COR-L47 (cell line): Measurements from ENCODE around the gene ANOS1.
"Not testable (repeated sequence)": the region's sequence is repeated elsewhere in the genome, so short reads cannot be mapped to it uniquely, and the experiment has no call there.

Experiments used
- DNase-seq: peaks from one replicate; lab custom pipeline; 2025; lab: John Stamatoyannopoulos, UW

The ANOS1 gene

DNA sequence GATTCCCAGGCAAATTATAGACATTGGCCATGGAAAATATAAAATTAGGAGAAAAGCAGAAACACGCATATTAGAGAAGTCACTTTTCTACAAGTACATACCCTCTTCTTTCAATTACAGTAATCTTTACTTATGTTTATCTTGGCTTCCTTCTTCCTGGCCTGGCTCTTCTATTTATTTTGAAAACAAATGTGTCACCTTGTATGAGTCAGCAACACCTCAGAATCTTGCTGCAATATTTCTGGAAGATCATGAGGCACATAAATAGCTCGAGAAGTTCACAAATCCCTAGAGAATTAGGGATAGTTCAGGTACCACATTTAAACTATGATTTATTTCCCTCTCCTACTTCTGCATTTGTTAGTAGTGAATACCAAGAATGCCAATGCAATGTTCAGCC is 124.6 kb downstream of the ANOS1 start:
- no peak for DNase-seq

DNA sequence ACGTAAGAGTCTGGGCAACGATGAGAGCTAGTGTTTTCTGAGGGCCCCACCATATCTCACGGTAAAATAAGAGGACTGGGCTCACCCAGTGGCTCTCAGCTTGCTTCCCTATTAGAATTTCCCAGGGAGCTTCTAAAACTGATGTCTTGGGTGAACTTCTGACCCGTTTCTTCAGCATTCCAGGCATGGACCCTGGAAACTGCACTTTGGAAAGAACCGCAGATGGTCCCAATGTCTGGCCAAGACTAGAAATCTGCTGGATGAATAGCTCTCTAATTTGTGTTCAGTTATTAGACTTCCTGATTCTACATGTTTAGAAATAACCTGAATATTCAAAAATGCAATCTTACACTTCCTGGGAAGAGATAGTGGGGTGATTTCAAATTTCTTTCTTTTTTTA is 127.8 kb downstream of the ANOS1 start:
- no peak for DNase-seq

DNA sequence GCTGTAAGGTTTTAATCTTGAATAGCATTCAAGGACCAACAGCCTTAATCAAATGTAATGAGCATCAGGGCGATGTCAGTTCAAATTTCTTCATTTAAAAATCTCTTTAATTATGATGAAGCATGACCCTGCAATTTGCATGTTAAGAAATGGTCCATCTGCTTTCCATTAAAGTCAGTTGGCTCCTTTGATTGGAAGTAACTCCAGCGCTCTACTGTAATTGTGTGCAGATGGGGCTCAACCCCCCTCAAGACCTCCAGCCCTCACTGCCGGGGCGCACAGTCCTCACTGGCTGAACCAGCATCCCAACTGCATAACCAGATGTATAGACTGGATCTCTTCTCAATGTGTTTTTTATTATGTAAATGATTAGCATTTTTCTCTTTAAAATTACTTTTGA is 140.4 kb downstream of the ANOS1 start:
- DNase-seq, result no peak

DNA sequence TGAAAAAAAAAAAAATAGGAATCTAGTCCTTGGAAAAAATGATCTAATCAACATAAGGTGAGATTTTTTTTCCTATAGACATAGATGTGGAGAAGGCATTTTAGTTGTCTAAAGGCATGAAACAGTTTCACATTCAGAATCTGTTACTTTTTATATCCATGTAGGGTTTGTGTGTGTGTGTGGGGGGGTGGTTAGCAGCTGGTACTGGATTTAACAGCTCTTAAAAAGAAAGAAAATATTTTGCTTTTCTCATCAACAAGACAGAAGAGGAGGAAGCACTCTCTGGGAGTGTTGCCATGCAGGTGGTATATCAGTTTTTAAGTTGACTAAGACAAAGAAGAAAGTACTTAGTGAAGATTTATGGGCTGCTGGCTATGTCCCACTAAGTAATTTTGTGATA is 145.0 kb downstream of the ANOS1 start:
- no peak for DNase-seq

DNA sequence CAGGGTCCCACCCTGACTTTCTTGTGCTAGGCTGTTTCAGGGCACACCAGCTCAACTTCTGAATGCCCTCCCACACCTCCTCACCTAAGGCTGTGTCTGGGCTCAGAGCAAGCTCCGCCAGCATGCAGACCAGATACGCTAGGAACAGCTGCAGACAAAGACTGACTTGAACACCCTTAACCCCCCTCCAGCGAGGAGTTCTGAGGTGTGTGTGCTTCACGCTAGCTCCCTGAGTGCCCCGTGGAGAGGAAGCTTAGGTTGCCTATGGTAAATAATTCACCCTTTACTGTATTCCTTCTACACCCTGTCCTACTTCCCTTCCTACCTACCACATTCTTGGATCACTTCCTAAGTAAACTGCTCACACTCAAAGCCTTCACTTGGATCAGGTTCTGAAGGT is 152.3 kb downstream of the ANOS1 start:
- DNase-seq, result no peak

DNA sequence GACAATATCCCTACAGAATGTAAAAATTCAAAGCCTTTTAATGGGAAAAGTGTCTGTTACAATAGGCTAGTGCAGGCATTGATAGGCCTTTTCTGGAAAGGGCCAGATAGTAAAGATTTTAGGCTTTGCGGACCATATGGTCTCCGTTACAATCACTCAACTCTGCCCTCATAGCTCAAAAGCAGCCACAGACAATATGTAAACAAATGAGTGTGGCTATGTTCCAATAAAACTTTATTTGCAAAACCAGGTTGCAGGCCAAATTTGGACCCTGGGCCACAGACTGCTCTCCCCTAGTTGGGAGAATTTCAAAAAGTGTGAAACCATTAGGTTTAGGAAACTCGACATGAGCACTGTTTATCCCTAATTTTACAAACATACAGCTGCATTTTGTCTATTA is 155.1 kb downstream of the ANOS1 start:
- no peak for DNase-seq

DNA sequence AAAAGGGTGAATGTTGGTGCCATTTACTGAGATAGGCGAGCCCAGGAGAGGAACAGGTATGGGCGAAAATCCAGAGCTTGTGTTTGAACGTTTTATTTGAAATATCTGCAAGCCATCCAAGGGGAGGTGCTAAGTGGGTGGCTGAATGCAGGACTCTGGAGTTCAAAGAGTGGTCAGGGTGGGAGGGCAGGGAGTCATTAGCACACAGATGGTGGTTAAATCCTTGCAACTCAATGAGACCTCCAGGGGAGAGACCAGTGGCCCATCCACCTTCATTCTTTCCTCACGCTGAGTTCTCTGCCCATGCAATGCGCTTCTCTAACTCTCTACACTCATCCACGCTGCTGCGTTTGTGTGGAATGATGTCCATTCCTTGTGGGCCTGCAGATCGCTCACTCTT is 166.2 kb downstream of the ANOS1 start:
- no peak for DNase-seq

DNA sequence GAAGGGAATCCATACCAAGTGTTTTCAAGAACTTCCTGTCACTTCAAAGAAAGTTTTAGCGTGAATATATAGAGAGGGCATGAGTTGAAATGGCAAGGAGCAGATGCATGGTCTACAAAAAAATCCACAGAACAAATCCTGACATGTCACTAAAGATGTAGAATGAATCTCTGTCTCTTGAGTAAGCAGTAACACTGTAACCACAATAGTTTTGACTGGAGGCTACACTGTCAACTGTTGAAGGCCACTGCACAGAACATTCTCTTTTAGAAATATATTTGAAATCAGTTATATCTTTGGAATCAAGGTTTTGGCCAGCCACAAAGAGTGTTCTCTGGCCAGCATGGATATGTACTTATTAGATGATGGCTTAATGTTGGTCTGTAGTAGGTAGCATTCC is 183.5 kb downstream of the ANOS1 start:
- no peak for DNase-seq

DNA sequence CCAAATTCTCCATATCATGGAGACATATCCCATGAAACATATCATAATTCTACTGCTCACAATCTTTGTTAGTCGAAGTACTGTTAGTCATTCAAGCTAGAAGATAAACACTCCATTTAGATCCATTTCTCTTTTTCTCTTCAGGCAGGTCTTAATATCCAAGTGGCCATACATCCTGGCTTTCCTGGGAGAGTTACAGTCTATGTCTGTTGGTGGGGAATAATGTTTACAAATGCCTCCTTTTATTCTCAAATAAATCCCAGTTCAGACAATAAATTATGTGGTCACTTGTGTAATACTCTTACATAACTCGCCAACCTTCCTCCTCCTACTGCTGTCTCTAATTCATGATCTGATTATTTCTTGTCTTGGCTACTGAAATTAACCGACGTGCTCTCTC is 185.2 kb downstream of the ANOS1 start:
- no peak for DNase-seq

DNA sequence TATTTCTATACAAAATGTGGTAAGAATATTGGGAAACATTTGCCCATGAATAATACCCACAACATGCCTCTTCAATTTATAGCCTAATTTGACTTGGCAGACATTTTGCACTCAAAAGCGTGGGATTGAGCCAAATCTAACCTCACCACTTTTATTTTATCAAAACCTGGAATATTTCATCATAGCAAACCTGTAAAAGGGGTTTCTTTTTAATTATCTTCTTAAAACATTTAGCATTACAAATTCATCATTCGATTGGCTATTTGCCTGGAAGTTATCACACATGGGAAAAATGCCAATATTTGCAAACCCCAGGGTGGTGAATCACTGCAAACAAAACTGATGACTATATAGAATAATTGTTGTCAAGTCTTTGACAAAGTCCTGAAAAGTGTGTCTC is 211.1 kb downstream of the ANOS1 start:
- no peak for DNase-seq

DNA sequence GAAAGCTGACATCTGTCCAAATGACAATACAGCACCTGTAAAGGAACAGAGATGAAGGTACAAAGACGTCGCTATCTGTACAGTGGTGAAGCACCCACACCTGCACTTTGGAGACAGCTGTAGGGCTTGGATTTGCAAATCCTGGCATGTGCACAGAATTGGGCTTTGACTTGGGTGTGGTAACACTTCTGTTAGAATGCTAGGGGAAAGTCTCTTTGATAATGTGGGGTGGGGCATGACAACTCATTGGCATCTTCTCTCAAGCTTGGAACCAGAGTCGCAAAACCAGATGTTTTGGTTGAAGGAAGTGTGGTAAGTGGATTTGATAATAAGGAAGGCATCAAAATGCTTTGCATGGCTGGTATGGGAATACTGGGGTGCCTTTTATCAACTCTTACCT is 211.8 kb downstream of the ANOS1 start:
- DNase-seq, result no peak

DNA sequence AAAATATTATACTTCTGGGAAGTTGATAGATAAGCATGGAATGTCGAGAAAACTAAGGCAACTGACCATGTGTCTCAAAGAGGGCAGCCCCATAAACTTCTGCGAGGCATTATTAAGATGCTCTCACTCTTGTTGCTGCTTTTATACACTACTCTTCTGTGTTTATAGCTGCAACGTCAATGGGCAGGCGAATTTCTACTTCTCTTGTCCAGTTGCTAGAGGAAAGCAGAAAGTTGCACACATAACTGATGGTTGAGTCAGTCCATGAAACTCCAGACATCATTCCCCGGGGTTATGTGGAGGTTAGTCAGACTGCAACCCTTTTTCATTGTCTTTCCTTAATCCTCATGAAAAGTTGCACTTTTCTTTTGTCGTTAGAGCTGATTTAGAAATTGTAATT is 227.5 kb downstream of the ANOS1 start:
- DNase-seq, result no peak

DNA sequence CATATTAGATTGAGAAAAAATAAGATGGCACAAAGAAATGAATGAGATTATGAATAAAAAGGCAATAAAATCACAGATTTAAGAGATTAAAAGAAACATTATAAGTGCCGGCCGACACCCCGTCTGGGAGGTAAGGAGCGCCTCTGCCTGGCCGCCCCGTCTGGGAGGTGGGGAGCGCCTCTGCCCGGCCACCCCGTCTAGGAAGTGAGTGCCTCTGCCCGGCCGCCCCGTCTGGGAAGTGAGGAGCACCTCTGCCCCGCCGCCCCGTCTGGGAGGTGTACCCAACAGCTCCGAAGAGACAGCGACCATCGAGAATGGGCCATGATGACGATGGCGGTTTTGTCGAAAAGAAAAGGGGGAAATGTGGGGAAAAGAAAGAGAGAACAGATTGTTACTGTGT is 229.8 kb downstream of the ANOS1 start:
- not testable (repeated sequence) for DNase-seq

DNA sequence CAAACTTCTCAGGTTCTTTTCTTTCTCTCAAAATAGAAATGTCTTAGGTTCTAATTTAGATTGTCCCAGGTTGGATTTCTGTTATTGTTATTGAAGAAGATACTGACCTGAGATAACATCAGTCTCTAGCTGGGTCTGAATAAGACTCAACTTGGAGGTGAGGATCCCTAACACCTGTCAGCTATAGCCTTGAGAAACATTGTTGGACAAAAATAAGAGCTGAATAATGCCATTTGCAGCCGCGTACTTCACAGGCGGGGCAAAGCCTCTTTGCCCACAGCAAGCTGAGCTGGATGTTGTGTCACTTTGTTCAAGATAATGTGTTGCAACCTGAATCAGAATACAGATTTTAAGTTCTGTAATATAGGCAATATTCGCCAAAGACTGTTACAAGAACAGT is 231.7 kb downstream of the ANOS1 start:
- no peak for DNase-seq

DNA sequence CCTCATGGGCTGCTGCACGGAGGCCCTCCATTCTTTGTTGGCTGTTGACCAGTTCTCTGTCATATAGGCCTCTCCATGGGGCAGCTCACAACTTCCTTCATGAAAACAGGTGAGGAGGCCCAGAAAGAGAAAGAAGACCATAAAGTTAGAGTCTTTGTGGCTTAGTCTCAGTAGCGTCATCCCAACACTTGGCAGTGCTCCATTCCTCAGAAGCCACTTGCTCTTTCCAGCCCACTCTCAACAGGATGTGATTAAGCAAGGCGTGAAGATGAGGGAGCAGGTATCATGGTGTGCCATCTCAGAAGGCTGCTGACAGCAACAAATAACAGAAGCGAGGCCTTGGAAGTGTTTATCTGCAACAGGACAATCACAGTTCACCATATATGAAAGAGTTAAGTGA is 236.9 kb downstream of the ANOS1 start:
- not testable (repeated sequence) for DNase-seq

DNA sequence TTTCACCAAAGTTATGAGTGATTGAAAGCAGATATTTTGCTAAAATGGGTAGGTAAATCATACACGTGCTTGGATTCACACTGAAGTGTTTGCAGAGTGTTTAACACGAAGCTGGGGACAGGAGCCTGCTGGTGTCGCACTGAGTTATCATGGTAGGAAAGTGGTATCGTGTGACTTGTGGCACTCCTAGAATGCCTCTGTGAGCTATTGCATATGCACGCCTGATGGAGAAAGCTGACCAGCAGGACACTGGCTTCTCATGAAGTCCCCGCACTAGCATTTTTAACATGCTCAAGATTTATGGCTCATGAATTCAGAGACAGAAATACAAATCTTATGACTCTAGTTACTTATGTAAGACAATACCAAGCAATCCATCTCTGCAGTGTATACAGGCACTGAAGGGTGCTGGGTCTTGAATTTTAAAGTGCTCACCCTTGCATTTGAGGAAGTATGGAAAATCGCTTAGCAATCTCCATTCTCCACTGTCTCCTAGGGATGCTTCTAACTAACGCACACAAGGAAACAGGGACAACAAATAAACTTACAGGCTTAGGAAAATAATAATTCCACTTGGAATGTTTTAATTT is 247.5 kb downstream of the ANOS1 start:
- DNase-seq, result no peak
